HG02763 (cell line): ENCODE data around the gene ADCY10.
"Not testable (repeated sequence)": the region's sequence is repeated elsewhere in the genome, so short reads cannot be mapped to it uniquely, and the experiment has no call there.

Experiments used
- ATAC-seq: cut with Tn5 transposase; IDR thresholded peaks from one replicate; pipeline ENCODE4 v1.9.1; 2021; ENCODE audit warnings: mild to moderate bottlenecking, moderate library complexity; ENCODE audit not compliant: unreplicated experiment

ADCY10 gene

DNA sequence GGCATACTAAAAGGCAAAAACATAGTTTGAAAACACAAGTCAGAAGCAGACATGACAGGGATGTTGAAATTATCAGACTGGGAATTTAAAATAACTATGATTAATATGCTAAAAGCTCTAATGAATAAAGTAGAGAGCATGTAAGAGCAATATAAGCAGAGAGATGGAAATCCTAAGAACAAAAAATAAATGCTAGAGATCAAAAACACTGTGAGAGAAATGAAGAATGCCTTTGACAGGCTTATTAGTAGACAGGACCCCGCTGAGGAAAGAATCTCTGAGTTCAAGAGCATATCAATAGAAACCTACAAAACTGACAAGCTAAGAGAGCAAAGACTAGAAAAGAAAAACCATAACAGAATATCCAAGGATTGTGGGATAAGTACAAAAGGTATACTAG is 98.3 kb downstream of the ADCY10 start:
- ATAC-seq, result no peak

GRCh38 chr1:167812972-167813371 is 101.0 kb downstream of the ADCY10 start:
- ATAC-seq, result no peak

GRCh38 chr1:167808690-167809089 is 105.2 kb downstream of the ADCY10 start:
- no peak for ATAC-seq

- no peak for ATAC-seq
Measured at GRCh38 chr1:167808104-167808503, 105.8 kb downstream of the ADCY10 start.

- ATAC-seq, result not testable (repeated sequence)
Measured at GRCh38 chr1:167806676-167807075, 107.3 kb downstream of the ADCY10 start.

GRCh38 chr1:167806235-167806634 is 107.7 kb downstream of the ADCY10 start:
- ATAC-seq, result not testable (repeated sequence)

GRCh38 chr1:167805041-167805556 is 108.8 kb downstream of the ADCY10 start:
- peak; percentile 39 for ATAC-seq

- peak; percentile 87 for ATAC-seq
Measured at GRCh38 chr1:167803358-167804207, 110.4 kb downstream of the ADCY10 start.

- ATAC-seq, result no peak
Measured at GRCh38 chr1:167802235-167802634, 111.7 kb downstream of the ADCY10 start.

DNA sequence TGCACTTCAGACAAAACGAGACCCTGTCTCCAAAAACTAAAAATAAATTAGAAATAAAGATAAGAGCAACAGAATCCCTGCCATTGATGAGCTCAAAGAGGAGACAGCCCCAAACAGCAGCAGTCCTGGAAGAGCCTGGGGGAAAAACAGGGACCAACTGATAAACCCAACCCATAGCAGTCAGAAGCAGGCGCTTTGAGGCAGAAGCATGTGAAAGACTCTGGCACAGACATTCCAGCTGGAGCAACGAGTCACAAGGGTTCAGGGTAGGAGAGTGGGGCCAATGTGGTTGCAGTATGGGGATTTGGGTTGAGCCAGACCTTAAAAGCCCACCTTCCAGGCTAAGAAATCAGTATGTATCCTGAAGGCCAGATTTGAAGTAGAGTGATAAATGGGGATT is 113.7 kb downstream of the ADCY10 start:
- ATAC-seq, result no peak

DNA sequence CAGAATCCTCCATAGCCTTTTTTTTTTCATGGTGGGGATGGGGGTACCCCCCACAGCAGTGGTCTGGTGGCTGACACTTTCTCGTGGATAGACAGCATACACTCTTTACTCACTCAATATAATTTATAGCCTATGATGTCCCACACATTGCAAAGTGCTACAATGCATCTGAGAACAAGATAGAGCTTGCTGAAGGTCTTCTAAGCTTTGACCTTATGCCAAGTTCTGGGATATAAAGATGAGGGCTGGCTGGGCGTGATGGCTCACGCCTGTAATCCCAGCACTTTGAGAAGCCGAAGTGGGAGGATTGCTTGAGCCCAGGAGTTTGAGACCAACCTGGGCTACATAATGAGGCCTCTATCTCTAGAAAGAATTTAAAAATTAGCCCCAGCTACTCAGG is 114.2 kb downstream of the ADCY10 start:
- no peak for ATAC-seq

DNA sequence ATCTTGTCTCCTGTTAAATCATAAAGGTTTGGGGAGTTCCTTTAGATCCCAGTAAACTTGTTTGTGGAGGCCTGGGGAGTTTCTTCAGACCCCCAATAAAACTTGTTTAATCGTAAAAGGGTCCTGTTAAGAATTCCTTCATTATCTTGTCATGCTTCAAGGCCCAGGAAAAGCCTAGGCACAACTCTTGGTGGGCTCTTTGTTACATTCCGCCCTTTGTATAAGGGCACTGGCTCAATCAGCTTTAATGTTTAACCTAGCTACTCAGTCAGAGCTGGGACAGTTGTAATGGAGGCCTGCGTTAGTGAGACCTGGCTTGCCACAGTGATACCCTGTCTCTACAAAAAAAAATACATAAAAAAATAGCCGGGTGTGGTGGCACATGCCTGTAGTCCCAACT is 115.0 kb downstream of the ADCY10 start:
- ATAC-seq, result no peak

DNA sequence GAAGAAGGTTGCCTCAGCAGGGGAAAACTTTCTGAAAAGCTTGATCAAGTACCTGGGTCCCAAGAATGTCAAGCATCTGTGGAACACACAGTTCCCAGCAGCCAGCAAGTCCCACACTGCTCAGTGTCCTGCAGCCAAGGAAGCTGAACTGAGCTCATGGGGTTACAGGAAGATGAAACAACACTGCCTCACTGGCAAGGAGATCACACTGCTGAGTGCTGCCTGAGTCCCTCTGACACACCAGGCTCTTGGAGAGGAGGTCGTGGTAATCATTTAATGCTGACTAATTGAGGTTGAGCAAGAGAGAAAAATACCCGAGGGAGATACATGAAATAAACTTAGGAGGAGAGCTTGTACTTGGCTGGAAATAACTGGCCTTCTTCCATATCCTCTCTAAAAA is 116.9 kb downstream of the ADCY10 start:
- ATAC-seq, result no peak

- no peak for ATAC-seq
Measured at GRCh38 chr1:167795810-167796740, 117.9 kb downstream of the ADCY10 start.

DNA sequence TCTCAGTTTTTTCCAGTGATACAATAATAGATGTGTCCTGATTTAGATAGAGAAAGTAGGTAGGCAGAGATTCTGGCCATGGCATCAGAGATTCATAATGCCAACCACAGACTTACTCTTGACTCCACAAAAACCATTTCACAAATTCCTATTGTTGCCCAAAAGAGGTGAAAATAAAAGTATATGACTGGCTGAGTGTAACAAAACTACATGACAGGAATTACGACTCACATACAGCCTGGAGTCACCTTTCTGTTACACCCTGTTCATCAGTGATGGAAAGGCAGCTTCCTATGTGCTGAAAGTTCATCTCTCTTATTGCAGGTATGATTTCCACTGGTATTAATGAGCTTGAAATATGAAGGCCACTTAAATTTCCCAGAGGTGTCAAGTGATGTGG is 119.9 kb downstream of the ADCY10 start:
- ATAC-seq, result no peak

- no peak for ATAC-seq
Measured at GRCh38 chr1:167792188-167792565, 121.8 kb downstream of the ADCY10 start.

DNA sequence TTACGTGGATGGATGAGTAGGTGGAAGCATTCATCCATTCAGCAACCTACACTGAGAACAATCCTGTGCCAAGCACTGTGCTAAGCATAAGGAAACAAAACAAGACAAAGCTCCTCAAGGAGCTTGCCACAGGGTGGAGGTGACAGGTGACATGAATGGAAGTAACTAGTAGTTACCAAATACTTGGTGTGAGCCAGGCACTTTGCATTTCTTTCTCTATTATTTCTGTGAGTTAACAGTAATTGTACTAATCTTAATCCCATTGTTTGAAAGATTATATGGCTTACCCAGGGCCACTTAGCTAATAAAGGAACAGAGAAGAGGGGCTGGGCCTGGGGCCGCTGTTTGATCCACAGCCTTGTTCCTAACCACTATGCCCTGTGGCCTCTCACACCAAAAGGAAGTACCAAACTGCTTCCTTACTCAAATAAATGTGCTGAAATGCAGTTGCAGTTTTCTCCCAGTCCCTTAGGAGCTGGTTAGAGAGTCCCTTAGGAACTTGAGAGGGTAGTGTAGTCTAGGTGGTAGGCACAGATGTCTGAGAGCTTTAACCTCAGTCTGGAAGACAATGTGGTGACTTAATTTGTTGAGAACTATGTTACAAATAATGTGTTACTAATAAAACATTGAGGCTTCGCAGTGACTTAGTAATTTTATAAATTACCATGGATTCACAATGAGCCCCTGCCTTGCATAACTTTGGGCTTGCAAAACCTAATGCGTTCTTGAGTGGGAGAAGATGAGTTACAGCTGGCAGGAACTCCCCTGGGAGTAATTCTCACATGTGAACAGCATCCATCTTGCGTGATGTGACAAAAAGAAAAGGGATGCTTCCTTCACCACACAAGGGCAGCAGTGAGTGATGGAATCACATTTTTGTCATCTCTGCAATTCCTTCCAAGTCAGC is 122.4 kb downstream of the ADCY10 start:
- ATAC-seq, result no peak

DNA sequence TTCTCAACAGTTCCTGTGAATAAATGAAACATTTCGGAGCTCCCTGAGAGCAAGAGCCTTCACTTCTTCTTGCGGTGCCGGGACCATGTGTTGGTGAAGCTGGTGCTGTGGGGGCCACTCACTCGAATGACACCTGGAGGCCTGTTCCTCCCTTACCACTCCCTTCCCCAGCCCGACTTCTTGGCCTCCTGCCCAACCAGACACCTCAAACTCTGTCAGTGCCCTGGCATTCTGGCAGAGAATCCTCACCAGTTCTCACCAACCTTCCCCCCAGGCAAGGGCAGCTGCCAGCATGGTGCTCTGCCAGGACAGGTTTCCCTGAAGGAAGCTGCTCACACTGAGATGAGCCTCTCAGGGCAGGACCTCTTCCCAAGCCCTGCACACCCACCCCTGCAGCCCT is 123.8 kb downstream of the ADCY10 start:
- no peak for ATAC-seq

DNA sequence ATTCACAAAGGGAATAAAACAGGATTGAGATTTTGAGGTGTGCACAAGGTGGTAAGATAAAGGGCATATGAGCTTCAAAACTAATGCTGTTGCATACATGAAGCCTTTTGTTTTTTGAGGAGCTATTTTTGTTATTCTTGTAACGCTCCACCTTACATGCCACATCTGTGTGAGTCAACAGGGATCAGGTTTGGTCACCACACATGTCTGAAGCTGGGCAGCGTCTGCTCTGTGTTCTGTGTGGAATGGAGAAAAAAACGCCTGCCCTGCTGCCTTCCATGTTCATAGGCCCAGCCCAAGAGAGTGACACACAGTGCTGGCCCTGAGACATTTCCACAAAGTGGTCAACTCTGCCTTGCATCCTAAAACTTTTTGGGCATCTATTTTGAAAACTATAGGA is 124.4 kb downstream of the ADCY10 start:
- no peak for ATAC-seq

DNA sequence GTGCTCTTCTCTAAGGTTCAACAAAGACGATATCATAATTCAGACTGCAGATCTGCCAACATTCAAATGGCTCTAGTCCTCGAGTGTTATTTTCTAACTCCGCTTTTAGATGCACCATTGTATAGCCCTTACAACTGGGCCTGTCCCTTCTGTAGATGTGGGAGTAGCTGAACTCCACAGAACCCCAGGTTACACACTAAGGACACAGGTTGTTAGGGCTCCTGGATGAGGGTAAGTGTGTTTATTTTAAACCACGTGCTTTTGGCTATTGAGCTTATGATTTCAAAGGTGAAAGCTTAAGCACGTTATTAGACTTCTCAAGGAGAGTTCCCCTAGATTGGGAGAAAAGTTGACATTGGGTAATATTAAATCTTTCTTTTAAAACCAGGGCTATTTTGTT is 127.4 kb downstream of the ADCY10 start:
- no peak for ATAC-seq
